SW 1271 (cell line): Measurements from ENCODE around the gene DUS4L.

Source experiments
- DNase-seq, 2 experiments: peaks; one replicate each; lab custom pipeline; 2025; lab: John Stamatoyannopoulos, UW

DUS4L gene

DNA sequence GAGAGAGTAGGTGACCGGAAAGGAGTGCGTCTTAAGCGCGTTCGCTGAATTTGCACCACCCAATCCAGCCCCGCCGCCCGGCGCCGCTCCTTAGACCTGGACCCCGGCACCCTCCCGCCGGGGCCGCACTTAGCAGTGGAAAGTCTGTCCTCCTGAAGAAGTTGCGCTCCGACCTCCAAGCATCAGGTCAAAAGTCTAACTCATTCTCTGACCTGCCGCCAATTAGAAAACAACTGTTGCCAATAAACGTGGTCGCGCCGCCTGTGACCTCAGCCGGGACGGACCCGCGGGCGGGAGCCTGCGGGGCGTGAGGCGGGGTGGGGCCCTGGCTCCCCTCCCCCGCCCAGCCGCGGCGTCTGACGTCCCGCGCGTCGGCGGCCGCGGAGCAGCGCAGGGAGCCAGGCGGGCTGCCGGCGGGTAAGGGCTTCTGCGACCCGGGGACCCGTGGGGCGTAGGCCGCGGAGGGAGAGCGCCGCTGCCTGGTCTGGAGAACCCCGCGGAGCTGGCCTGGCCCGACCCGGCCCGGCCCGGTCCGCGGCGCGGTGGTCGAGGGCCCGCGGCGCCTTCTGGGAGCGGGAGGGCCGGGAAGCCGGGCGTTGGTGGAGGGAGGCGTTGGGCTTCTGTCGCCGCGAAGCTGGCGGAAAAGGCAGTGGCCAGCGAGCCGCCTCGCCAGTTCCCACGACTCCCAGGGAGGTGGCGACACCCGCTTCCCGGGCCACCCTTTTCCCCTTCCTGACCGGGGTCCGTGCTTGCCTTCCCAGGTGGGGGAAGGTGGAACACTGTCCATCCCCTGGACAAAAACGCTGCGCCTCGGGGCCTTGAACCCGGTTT, 16.3 kb downstream of the DUS4L start, which contains the start of gene BCAP29:
TSS of gene BCAP29 (plus strand) at position 362 of the 831 bp plus-strand sequence. CDS start 527 bp downstream, outside the sequence.
- peak; percentile 63 to 76 for DNase-seq

- DNase-seq, result no peak
Measured at GRCh38 chr7:107580716-107581383, 17.1 kb downstream of the DUS4L start.

- no peak for DNase-seq
Measured at GRCh38 chr7:107581387-107582013, 17.7 kb downstream of the DUS4L start.

GRCh38 chr7:107582875-107583274, 19.1 kb downstream of the DUS4L start:
- DNase-seq, result no peak

DNA sequence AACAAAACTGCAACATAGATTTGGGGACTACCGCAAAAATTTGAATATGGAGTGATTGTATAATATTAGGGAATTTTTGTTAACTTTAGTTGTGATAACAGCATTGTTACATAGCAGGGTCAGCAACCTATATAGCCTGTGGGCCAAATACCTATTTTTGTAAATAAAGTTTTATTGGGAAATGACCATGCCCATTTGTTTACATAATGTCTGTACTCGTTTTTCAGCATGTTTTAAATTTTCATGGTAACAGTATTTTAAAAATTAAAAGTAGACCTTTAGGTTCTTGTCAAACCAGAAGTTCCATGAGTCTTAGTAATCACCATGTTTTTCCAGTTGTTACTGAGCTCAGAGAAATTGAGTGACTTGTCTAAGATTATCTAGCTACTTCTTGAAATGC, 20.9 kb downstream of the DUS4L start:
- no peak for DNase-seq

- no peak for DNase-seq
Measured at GRCh38 chr7:107588529-107589130, 24.9 kb downstream of the DUS4L start.

DNA sequence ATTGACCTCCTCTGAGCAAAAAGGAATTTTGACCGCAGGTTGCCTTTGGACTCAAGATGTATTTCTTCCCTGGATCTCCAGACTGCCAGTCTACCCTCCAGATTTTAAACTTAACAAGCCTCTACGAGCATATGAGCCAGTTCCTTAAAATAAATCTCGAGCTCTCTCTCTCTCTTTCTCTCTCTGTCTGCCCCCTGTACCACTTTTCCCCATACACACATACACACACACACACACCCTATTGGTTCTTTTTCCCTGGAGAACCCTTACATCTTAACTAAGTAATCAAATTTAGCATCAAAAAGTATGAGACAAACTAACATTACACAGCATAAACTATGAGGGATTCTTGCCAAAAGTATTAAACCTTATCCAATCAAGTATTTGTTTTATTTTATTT, 27.6 kb downstream of the DUS4L start:
- DNase-seq, result no peak

DNA sequence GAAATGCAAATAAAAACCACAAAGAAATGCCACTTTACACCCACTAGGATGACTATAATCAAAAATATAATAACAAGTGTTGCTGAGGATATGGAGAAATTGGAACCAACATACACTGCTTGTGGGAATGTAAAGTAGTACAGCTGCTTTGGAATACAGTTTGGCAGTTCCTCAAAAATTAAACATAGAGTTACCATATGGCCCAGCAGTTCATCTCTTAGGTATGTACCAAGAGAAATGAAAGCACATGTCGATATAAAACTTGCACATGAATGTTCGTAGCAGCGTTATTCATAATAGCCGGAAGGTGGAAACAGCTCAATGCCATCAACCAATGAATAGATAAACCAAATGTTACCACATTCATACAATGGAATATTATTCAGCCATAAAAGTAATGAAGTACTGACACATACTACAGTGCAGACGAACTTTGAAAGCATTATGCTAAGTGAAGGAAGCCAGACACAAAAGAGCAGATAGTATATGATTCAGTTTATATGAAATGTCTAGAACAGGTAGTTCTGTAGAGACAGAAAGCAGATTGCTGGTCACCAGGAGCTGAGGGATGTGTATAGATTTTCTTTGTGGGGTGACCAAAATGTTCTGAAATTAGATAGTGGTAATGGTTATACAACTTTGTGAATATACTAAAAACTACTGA, 28.7 kb downstream of the DUS4L start:
- no peak for DNase-seq

DNA sequence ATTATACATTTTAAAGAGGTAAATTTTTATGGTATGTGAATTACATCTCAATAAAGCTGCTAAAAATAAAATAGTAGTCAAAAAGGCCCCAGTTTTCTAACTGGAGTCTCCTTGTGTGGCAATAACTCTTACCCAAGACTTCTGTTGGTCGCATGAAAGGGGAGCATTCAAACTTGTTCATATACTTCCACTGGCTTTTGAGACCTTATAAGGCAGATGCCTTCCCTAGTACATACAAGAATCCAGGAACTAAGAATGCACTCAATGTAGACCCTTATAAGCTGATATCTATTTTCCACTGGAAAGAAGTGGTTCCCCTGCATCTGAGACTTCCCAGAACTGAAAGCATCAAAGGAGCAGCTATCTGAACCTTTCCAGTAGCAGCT, 29.2 kb downstream of the DUS4L start:
- no peak for DNase-seq

- peak; percentile 54 to 80 for DNase-seq
Measured at GRCh38 chr7:107594961-107595737, 31.4 kb downstream of the DUS4L start.

DNA sequence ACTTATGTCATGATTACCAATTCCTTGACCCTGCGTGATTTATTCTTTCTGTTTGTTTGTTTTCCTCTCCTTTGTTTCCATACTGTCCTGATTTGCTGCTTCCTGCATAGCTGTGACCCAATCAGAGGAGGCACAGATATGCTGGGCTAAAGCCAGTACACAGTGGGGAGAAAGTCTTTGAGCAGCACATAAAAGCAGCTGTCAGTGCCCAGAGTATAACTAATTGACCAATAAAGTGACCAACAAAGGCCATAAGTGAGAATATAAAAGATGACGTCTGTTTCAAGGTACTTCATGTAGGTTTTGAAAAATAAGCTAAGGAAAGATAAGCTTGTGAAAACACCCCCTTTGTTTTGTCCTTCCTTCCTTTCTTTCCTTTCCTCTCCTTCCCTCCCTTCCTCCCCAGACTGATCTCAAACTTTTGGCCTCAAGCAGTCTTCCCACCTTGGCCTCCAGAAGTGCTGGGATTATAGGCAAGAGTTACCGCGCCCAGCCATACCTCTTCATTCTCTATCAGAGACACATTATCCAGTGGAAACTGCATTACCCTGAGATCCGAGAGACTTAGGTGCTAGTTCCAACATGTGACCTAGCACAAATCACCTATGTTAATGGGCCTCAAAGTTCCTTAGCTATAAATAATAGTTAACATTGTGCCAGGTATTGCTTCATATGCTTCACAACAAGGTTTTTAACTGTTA, 33.3 kb downstream of the DUS4L start:
- DNase-seq, result no peak

DNA sequence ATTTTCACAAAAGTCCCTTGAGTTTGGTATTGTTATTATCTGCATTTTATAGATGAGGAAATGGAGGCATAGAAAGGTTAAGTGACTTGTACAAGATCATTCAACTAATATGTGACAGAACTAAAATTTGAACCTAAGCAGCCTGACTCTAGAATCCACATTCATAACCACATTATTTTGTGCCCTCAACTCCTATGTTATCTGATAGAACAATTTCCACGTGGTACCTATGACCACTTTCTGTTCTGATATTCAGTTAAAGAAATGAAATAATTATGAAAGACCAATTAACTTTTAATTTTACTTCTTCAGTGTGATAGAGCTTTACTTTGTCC, 33.8 kb downstream of the DUS4L start:
- no peak for DNase-seq

GRCh38 chr7:107597953-107598352, 34.2 kb downstream of the DUS4L start:
- DNase-seq, result no peak

DNA sequence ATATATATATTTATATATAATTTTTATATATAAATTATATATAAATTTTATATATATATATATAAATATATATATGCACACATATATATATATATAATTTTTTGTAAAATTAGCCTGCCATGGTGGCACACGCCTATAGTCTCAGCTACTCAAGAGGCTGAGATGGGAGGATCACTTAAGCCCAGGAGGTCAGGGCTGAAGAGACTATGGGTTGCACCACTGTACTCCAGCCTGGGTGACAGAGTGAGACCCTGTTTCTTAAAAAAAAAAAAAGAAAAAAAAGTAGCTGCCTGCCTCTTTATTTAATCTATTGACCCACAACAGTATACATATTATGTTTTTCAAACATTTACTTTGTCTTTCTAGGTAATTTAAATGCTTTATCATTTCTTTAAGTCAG, 35.5 kb downstream of the DUS4L start:
- no peak for DNase-seq

DNA sequence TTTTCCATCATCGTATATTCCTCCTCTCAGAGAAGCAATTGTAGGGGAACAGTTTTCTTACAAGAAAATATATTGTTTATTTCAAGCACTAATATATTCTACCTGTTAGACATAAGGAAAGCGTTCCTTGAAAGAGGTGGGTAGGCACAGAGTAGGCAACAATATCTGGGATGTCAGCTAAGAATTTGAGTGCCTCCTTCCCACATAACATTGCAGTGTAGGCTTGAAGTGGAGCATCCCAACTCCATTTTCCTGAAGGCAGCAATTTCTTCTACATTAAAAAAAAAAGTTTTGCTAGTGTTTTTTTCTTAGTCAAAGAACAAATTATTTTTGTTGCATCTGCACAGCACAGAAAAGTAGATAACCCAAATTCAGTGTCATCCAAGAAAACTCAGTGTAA, 37.0 kb downstream of the DUS4L start:
- DNase-seq, result no peak

DNA sequence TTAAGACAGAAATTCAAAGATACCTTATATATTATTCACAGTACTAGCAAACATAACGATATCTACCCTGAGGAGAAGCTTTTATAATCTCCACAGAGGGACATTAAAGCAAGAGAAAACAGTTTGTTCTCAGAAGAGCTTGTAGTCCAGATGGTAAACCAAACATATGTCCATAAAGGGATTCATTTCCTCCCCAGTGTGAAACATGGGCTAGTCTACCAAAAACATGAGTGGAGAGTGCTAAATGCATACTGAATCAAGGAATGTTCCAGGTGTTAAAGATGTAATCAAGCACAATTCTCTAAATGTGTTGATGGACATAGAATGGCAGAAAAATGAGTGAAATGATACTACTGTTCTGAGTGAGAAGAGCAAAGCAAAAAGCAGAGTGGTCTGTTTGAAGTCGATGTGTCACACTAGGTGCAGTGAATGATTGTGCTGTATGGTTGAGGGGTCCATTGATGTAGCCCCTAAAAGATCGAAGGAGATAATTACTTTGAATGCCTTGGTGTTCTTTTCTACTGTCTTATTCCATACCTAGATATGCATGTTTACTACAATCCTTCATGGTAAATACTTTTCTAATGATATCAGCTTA, 41.5 kb downstream of the DUS4L start:
- no peak for DNase-seq

- no peak for DNase-seq
Measured at GRCh38 chr7:107606303-107606702, 42.5 kb downstream of the DUS4L start.

DNA sequence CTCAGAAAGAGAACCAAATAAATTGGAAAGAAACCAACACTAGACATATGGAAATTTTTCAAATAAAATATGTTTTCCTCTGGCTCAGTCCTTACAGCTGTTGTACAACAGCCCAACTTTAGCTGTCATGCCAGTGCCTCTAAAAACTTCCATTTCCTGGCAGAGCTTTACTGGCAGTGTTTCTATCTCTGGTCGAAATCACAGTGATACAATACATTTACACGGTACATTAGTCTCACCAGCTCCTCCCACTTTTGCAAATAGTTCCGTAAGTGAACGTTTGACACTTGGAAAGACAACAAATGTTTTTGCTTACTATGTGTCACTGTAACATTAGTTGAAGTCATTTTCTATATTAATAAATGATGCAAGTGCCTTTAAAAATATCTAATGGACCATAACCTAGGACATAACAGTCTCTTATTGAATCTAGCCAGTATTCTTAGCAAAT, 46.1 kb downstream of the DUS4L start:
- DNase-seq, result no peak

- DNase-seq, result no peak
Measured at GRCh38 chr7:107610323-107610722, 46.6 kb downstream of the DUS4L start.

DNA sequence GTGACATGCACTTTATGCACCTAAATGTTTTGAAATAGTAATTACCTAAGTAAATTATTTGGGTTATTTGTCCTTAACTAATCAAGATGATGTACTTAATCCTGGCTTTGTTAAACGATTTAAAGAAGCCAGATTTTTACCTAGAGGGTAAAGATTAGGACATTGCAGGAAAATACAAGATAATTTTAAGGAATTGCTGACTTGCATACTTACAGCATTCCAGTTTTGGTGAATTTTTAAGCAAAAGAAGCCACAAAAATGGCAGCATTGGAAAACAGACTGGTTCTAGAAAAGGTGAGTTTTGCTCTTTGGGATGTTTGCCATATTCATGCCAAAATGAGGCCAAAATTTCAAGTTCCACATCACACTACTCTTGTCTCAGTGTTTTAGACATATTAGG, 49.7 kb downstream of the DUS4L start:
- no peak for DNase-seq
